HCT116 (cell line): ENCODE data around the gene LDLR. TPM values are rescaled to one million over a fixed set of nuclear protein-coding genes. Genes with fewer than 3 reads are reported as not detected.
"Not testable (repeated sequence)": the region's sequence is repeated elsewhere in the genome, so short reads cannot be mapped to it uniquely, and the experiment has no call there.

Experiments used
- ATAC-seq: fragments of 200-7000 bp; cut with Tn5 transposase; 2 replicates; pipeline ENCODE4 v1.9.1; 2020; ENCODE audit warnings: mild to moderate bottlenecking, moderate library complexity
- BruUV-seq: library from RNA; stranded (reverse); fragments of 400-500 nt; replicated peaks from 2 replicates; lab custom pipeline; 2021; lab: Mats Ljungman, UMichigan
- CTCF ChIA-PET: fragments of 300-600 bp; sonication (Branson Sonifier 250); formaldehyde crosslinking; loops from one replicate; lab custom pipeline; 2021; ENCODE audit warnings: antibody characterized with exemption; lab: Charles Lee
- POLR2A ChIA-PET: fragments of 300-600, 350-600 bp; sonication (Branson Sonifier 250); formaldehyde crosslinking; loops from one replicate; lab custom pipeline; 2021; ENCODE audit warnings: antibody characterized with exemption; lab: Charles Lee
- RAD21 ChIA-PET, 2 experiments: fragments of 300-600 bp; sonication (Branson Sonifier 250); formaldehyde crosslinking; loops; one replicate each; lab custom pipeline; 2023; ENCODE audit warnings: low total read pairs in 2 of 2; ENCODE audit not compliant: uncharacterized antibody in 2 of 2, unreplicated experiment in 2 of 2, low non-redundant PET in 1 of 2; lab: Charles Lee
- DNase-seq: peaks from one replicate; pipeline ENCODE4 v3.0.0-alpha.2; 2010; ENCODE audit warnings: low read depth, low spot score
- H2AFZ ChIP-seq: fragments of 200-600 bp; shearing (Covaris generic), sonication (generic); 2 replicates; pipeline ENCODE4 v1.6.1; 2017; ENCODE audit warnings: low read depth, mixed run types, mixed read lengths, antibody characterized with exemption, low read length; ENCODE audit not compliant: poor library complexity, severe bottlenecking
- H3K27ac ChIP-seq: 2 replicates; pipeline ENCODE4 v1.5.1; 2012; ENCODE audit warnings: low read depth, low read length
- H3K27me3 ChIP-seq: fragments of 200-600 bp; sonication (generic); 2 replicates; pipeline ENCODE4 v1.6.1; 2016; ENCODE audit warnings: mixed run types, low read length, mixed read lengths; ENCODE audit not compliant: insufficient read depth
- H3K36me3 ChIP-seq, 2 experiments: fragments of 200-500 bp in 1 of 2; fragments of 200-600 bp in 1 of 2; sonication (Bioruptor generic) in 1 of 2; sonication (generic) in 1 of 2; 2 replicates each; pipeline versions ENCODE4 v1.5.1 to v1.6.1; 2014 to 2016; ENCODE audit warnings: low read length in 2 of 2, inconsistent platforms in 1 of 2, mixed read lengths in 1 of 2, mixed run types in 1 of 2; ENCODE audit not compliant: insufficient read depth in 2 of 2, control insufficient read depth in 1 of 2
- H3K4me1 ChIP-seq, 2 experiments: fragments of 200-600 bp in 1 of 2; sonication (generic) in 1 of 2; 2 replicates each; pipeline versions ENCODE4 v1.5.1 to v1.6.1; 2012 to 2017; ENCODE audit warnings: low read length in 2 of 2, inconsistent platforms in 1 of 2, mild to moderate bottlenecking in 1 of 2, mixed read lengths in 1 of 2, mixed run types in 1 of 2, moderate library complexity in 1 of 2; ENCODE audit not compliant: insufficient read depth in 2 of 2, control insufficient read depth in 1 of 2
- H3K4me2 ChIP-seq: fragments of 200-600 bp; sonication (generic); 2 replicates; pipeline ENCODE4 v1.6.1; 2017; ENCODE audit warnings: mixed run types, low read length, mixed read lengths
- H3K4me3 ChIP-seq, 2 experiments: fragments of 200-600 bp in 1 of 2; sonication (generic) in 1 of 2; replicated peaks in 1 of 2; 2 replicates each; pipeline ENCODE4 v1.5.1; 2011 to 2016; ENCODE audit warnings: low read length in 2 of 2, control low read depth in 1 of 2, low read depth in 1 of 2, mild to moderate bottlenecking in 1 of 2, mixed read lengths in 1 of 2, mixed run types in 1 of 2
- H3K79me2 ChIP-seq: fragments of 200-600 bp; sonication (generic); 2 replicates; pipeline ENCODE4 v1.6.1; 2017; ENCODE audit warnings: mild to moderate bottlenecking, mixed run types, low read length, moderate library complexity, mixed read lengths; ENCODE audit not compliant: insufficient read depth
- H3K9ac ChIP-seq: fragments of 200-600 bp; sonication (generic); 2 replicates; pipeline ENCODE4 v1.6.1; 2016; ENCODE audit warnings: low read length, mixed read lengths
- H3K9me2 ChIP-seq: fragments of 200-600 bp; sonication (generic), shearing (Covaris generic); 2 replicates; pipeline ENCODE4 v1.6.1; 2017; ENCODE audit warnings: mixed run types, mild to moderate bottlenecking, moderate library complexity; ENCODE audit not compliant: insufficient read depth
- H3K9me3 ChIP-seq, 2 experiments: fragments of 200-500 bp in 1 of 2; fragments of 200-600 bp in 1 of 2; sonication (Bioruptor generic) in 1 of 2; sonication (generic) in 1 of 2; 2 replicates each; pipeline ENCODE4 v1.6.1; 2014 to 2017; ENCODE audit warnings: low read length in 2 of 2, mixed read lengths in 2 of 2, inconsistent platforms in 1 of 2, low read depth in 1 of 2, mild to moderate bottlenecking in 1 of 2, mixed run types in 1 of 2, moderate library complexity in 1 of 2; ENCODE audit not compliant: control insufficient read depth in 1 of 2, insufficient read depth in 1 of 2
- H4K20me1 ChIP-seq: fragments of 200-600 bp; sonication (generic), shearing (Covaris generic); 2 replicates; pipeline ENCODE4 v1.6.1; 2017; ENCODE audit warnings: mixed run types, mild to moderate bottlenecking, moderate library complexity; ENCODE audit not compliant: insufficient read depth
- EGR1 ChIP-seq: IDR thresholded peaks from 2 replicates; pipeline ENCODE4 v1.6.1; 2012; ENCODE audit warnings: low read depth
- FOSL1 ChIP-seq: IDR thresholded peaks from 2 replicates; pipeline ENCODE4 v1.6.1; 2012; ENCODE audit warnings: low read depth
- JUND ChIP-seq: IDR thresholded peaks from 2 replicates; pipeline ENCODE4 v1.6.1; 2012
- SP1 ChIP-seq: IDR thresholded peaks from 2 replicates; pipeline ENCODE4 v1.6.1; 2012; ENCODE audit warnings: low read depth
- TCF7L2 ChIP-seq: IDR thresholded peaks from 2 replicates; pipeline ENCODE4 v1.7.0; 2011; ENCODE audit warnings: borderline replicate concordance, inconsistent platforms; ENCODE audit not compliant: insufficient read depth, insufficient read length; ENCODE audit errors: extremely low read depth
- YY1 ChIP-seq: IDR thresholded peaks from 2 replicates; pipeline ENCODE4 v1.6.1; 2011; ENCODE audit warnings: low read length, low read depth, moderate library complexity, mild to moderate bottlenecking; ENCODE audit not compliant: insufficient replicate concordance; ENCODE audit errors: extremely low read depth
- intact Hi-C: fragments of 100-400 bp; cut with micrococcal nuclease; formaldehyde crosslinking; loops from 2 replicates; pipeline ENCODE4 v1.10.0; 2022
- total RNA-seq: library from RNA; stranded (reverse); gene quantifications from one replicate; pipeline ENCODE4 v1.2.1, GENCODE V29; 2021; ENCODE audit not compliant: unreplicated experiment
- TF ChIP-seq, protein P1 (sequence below): IDR thresholded peaks from 2 replicates; pipeline ENCODE4 v1.6.1; 2011; ENCODE audit warnings: mild to moderate bottlenecking, low read length, moderate library complexity; ENCODE audit not compliant: insufficient replicate concordance; ENCODE audit errors: extremely low read depth
- TF ChIP-seq, protein P2 (sequence below): IDR thresholded peaks from 2 replicates; pipeline ENCODE4 v1.6.1; 2012; ENCODE audit warnings: low read depth

The LDLR gene
- total RNA-seq, 1 experiment from 2014 or later = 92.4 TPM

DNA sequence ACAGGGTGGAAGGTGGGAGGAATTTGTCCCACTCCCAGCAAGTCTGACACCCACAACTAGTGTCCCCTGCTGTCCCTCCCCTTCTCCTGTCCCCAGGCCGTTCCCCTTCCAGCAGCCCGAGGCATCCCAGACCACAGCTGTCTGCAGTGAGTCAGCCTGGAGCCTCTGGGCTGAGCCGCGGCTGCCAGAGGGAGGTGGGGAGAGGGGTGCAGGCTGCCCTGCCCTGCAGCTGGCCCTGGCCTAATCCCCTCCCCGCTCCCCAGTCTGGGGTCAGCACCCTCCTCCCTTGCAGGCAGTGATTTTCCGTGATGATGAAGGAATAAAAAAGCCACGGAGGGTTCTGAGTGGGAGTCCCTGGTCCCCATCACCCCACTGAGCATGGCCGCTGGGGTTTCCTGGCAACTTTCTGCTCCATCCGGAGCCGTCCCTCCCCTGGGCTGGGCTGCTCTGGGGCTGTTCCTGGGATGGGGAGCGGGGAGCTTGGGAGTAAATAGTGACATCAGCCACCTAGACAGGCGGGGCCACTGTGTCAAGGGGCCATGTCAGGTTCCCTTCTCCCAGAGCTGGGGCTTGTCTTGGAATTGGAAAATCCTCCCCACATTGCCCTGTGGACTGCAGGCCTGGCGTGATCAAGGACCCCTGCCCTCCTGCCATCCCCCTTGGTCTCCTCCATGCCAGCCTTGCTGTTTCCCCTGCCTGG, 49.5 kb downstream of the LDLR start:
- peak overlapping the region; percentile 52 for H3K9ac ChIP-seq
- POLR2A ChIA-PET = interaction anchor here (0.6 to 2.4 kb wide), 5 partner anchors 15 to 242 kb away, joined by 3 to 10 read pairs (median 4); partner anchors contain the start of gene KANK2

DNA sequence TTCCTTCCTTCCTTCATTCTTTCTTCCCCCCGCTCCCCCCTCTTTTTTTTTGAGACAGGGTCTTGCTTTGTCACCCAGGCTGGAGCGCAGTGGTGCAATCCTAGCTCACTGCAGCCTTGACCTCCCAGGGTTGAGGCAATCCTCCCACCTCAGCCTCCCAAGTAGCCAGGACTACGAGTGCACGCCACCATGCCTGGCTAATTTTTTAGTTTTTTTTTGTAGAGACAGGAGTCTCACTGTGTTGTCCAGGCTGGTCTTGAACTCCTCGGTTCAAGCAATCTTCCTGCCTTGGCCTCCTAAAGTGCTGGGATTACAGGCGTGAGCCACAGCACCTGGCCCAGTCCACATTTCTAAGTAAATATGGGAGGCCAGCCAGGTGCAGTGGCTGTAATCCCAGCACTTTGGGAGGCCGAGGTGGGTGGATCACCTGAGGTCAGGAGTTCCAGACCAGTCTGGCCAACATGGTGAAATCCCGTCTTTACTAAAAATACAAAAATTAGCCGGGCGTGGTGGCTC, 50.8 kb downstream of the LDLR start:
- H3K79me2 ChIP-seq, RAD21 ChIA-PET, H4K20me1 ChIP-seq, H3K27me3 ChIP-seq, H3K4me3 ChIP-seq, H3K9me2 ChIP-seq, intact Hi-C loops, ATAC-seq, DNase-seq, H3K36me3 ChIP-seq, H3K9ac ChIP-seq, H3K9me3 ChIP-seq, BruUV-seq, H2AFZ ChIP-seq: not testable (repeated sequence)
- CTCF ChIA-PET = interaction anchor here (1.1 kb wide), 1 partner anchor 104 kb away, joined by 3 read pairs; no protein-coding TSS in a partner anchor
- Histone ChIP-seq H3K4me2 (peak overlapping the region; percentile 85), H3K4me1 (peaks cover 67 to 73% of the 10 kb centered on the region in 2 experiments), H3K27ac (peak overlapping the region; percentile 92)
- POLR2A ChIA-PET = interaction anchor here (1.8 kb wide), 1 partner anchor 16 kb away, joined by 4 read pairs; no protein-coding TSS in a partner anchor

More for the DNA sequence above, 49.5 kb downstream of the LDLR start:
- peak overlapping the region; percentile 85 for H3K4me2 ChIP-seq
- DNase-seq (no peak), ATAC-seq (peak; percentile 58)
- ChIA-PET CTCF (interaction anchor here (0.9 to 1.8 kb wide), 7 partner anchors 12 to 202 kb away, joined by 3 to 6 read pairs (median 3); no protein-coding TSS in a partner anchor), RAD21 (interaction anchor here (0.6 to 1.6 kb wide), 2 partner anchors 65 to 111 kb away, joined by 3 to 5 read pairs; no protein-coding TSS in a partner anchor)
- H2AFZ ChIP-seq = no peak overlapping the region
- no peaks in the 10 kb centered on the region for H3K9me3 ChIP-seq
- H3K27me3 ChIP-seq = no peaks in the 10 kb centered on the region
- H3K79me2 ChIP-seq = no peaks in the 10 kb centered on the region
- TF ChIP-seq, protein P1, sequence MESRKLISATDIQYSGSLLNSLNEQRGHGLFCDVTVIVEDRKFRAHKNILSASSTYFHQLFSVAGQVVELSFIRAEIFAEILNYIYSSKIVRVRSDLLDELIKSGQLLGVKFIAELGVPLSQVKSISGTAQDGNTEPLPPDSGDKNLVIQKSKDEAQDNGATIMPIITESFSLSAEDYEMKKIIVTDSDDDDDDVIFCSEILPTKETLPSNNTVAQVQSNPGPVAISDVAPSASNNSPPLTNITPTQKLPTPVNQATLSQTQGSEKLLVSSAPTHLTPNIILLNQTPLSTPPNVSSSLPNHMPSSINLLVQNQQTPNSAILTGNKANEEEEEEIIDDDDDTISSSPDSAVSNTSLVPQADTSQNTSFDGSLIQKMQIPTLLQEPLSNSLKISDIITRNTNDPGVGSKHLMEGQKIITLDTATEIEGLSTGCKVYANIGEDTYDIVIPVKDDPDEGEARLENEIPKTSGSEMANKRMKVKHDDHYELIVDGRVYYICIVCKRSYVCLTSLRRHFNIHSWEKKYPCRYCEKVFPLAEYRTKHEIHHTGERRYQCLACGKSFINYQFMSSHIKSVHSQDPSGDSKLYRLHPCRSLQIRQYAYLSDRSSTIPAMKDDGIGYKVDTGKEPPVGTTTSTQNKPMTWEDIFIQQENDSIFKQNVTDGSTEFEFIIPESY = no peak
- peak; percentile 36 for TF ChIP-seq FOSL1
- peak; percentile 56 for TF ChIP-seq SP1
- no peak for TF ChIP-seq YY1
- TF ChIP-seq JUND = peak; percentile 60
- TF ChIP-seq EGR1 = no peak
- TF ChIP-seq, protein P2, sequence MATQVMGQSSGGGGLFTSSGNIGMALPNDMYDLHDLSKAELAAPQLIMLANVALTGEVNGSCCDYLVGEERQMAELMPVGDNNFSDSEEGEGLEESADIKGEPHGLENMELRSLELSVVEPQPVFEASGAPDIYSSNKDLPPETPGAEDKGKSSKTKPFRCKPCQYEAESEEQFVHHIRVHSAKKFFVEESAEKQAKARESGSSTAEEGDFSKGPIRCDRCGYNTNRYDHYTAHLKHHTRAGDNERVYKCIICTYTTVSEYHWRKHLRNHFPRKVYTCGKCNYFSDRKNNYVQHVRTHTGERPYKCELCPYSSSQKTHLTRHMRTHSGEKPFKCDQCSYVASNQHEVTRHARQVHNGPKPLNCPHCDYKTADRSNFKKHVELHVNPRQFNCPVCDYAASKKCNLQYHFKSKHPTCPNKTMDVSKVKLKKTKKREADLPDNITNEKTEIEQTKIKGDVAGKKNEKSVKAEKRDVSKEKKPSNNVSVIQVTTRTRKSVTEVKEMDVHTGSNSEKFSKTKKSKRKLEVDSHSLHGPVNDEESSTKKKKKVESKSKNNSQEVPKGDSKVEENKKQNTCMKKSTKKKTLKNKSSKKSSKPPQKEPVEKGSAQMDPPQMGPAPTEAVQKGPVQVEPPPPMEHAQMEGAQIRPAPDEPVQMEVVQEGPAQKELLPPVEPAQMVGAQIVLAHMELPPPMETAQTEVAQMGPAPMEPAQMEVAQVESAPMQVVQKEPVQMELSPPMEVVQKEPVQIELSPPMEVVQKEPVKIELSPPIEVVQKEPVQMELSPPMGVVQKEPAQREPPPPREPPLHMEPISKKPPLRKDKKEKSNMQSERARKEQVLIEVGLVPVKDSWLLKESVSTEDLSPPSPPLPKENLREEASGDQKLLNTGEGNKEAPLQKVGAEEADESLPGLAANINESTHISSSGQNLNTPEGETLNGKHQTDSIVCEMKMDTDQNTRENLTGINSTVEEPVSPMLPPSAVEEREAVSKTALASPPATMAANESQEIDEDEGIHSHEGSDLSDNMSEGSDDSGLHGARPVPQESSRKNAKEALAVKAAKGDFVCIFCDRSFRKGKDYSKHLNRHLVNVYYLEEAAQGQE = no peak
- peak; percentile 21 for TF ChIP-seq TCF7L2
- H4K20me1 ChIP-seq = no peaks in the 10 kb centered on the region
- intact Hi-C loops = no loop called here
- peak overlapping the region; percentile 20 to 51; a peak in 3 of 4 replicates for H3K4me3 ChIP-seq
- no peaks in the 10 kb centered on the region for H3K36me3 ChIP-seq
- H3K9me2 ChIP-seq = no peaks in the 10 kb centered on the region
- BruUV-seq = no TSS peak
- peak overlapping the region; percentile 92 for H3K27ac ChIP-seq
- H3K4me1 ChIP-seq = peaks cover 60 to 66% of the 10 kb centered on the region in 2 experiments
